Brain microvascular endothelial cell (primary cell): Measurements from ENCODE around the gene UXS1.

Experiments used
- DNase-seq: peaks from one replicate; pipeline ENCODE4 v3.0.0-alpha.2; 2020
- H3K27ac ChIP-seq: fragments of 250-450 bp; sonication (Bioruptor Pico); 2 replicates; pipeline ENCODE4 v1.5.1; 2020; ENCODE audit warnings: mild to moderate bottlenecking, moderate library complexity
- H3K27me3 ChIP-seq: fragments of 250-450 bp; sonication (Bioruptor Pico); replicated peaks from 2 replicates; pipeline ENCODE4 v1.5.1; 2020; ENCODE audit warnings: mild to moderate bottlenecking
- H3K36me3 ChIP-seq: fragments of 250-450 bp; sonication (Bioruptor Pico); replicated peaks from 2 replicates; pipeline ENCODE4 v1.5.1; 2020; ENCODE audit warnings: mild to moderate bottlenecking
- H3K4me3 ChIP-seq: 2 replicates; pipeline ENCODE4 v1.5.1; 2011; ENCODE audit warnings: low read depth, mild to moderate bottlenecking, control low read depth, low read length, moderate library complexity
- in situ Hi-C: cut with HindIII; loops from 2 replicates; pipeline ENCODE4 v1.10.0; 2017; ENCODE audit warnings: low sequenced_read_pairs, low pct_ligation_motif_present
- TF ChIP-seq, protein P1 (sequence below): IDR thresholded peaks from 2 replicates; pipeline ENCODE4 v1.5.1; 2011; ENCODE audit warnings: low read depth, mild to moderate bottlenecking, moderate library complexity, low read length, control low read depth, inconsistent platforms; ENCODE audit errors: missing control alignments

Gene UXS1

DNA sequence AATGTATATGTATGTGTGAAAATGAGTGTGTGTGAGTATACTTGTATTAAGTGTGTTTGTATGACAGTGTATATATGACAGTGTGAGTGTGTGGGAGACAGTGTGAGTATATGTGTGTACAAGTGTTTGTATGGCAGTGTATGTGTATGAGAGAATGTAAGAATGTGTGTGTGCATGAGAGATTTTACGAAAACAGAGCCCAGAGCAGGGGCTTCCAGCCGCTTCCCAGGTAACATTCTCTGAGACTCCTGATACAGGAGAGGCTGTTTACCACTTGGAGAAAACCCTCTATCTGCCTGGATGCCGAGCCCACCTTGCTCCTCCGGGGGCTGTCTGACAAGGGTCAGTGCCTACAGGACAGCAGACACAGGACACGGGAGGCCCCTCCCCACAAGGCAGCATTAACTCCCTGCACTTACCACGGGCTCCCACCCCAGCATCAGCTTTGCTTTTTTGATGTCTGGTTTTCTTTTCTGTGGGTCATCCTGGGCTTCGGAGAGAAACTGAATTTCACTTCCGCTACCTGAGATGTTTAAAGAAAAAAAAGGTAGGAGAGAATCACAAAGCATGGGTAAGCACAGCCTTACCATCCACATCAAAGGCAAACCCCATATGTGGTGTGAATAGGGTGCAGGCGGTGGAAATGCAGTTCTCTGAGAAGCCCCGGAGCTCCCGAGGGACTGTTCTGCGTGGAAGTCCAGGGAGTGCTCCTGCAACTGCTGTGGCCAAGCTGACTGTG, 97.6 kb downstream of the UXS1 start:
- DNase-seq = no peak
- H3K4me3 ChIP-seq = no peak overlapping the region
- H3K36me3 ChIP-seq = no peaks in the 10 kb centered on the region
- H3K27ac ChIP-seq = no peak overlapping the region
- H3K27me3 ChIP-seq = no peaks in the 10 kb centered on the region
- TF ChIP-seq, protein P1, sequence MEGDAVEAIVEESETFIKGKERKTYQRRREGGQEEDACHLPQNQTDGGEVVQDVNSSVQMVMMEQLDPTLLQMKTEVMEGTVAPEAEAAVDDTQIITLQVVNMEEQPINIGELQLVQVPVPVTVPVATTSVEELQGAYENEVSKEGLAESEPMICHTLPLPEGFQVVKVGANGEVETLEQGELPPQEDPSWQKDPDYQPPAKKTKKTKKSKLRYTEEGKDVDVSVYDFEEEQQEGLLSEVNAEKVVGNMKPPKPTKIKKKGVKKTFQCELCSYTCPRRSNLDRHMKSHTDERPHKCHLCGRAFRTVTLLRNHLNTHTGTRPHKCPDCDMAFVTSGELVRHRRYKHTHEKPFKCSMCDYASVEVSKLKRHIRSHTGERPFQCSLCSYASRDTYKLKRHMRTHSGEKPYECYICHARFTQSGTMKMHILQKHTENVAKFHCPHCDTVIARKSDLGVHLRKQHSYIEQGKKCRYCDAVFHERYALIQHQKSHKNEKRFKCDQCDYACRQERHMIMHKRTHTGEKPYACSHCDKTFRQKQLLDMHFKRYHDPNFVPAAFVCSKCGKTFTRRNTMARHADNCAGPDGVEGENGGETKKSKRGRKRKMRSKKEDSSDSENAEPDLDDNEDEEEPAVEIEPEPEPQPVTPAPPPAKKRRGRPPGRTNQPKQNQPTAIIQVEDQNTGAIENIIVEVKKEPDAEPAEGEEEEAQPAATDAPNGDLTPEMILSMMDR = no peak
- in situ Hi-C loops = no loop called here

DNA sequence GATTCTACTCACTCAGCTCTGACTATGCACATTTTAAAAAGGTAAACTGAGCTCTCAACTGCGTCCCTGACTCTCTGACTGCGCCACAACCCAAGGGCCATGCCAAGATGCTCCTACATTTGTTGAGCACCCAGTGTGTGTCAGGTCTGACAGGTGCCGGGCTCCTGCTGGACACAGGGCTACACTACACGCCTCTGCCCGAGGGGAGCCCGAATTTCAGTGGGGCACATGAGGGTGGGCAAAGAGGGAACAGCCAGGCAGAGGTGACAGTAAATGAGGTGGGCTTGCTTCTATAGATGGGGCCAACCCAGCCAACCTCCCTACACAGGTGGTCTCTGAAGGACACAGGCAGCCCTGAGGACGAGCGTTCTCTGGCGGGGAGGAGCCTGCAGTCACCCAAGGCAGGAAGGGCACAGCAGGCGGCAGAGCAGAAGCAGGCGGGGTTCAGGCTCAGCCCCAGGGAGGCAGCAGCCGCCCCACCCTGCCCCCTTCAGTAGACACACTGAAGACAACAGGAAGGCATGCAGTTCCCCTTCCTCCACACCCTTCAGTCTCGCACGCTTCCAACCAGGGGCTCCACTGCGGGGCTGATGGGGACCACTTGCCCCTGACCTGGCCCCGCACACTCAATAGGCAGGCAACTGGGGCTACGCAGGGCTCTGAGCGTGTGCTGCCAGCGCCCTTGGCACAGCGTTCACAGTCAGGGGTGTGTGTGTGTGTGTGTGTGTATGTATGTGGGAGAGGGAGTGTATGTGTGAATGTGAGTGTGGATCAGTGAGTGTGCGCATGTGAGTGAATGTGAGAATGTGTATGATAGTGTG, 98.4 kb downstream of the UXS1 start:
- TF ChIP-seq, protein P1 = no peak
- Histone ChIP-seq H3K4me3 (no peak overlapping the region), H3K27ac (no peak overlapping the region), H3K36me3 (no peaks in the 10 kb centered on the region), H3K27me3 (no peaks in the 10 kb centered on the region)
- no peak for DNase-seq
- in situ Hi-C loops = no loop called here

- H3K4me3 ChIP-seq = no peak overlapping the region
- H3K27me3 ChIP-seq = no peaks in the 10 kb centered on the region
- no peak overlapping the region for H3K27ac ChIP-seq
- TF ChIP-seq, protein P1 = no peak
- DNase-seq = no peak
- in situ Hi-C loops = no loop called here
- H3K36me3 ChIP-seq = no peaks in the 10 kb centered on the region
These were observed 99.8 kb downstream of the UXS1 start for GRCh38 chr2:106094131-106094841.

GRCh38 chr2:106090916-106091618, 103.0 kb downstream of the UXS1 start:
- H3K36me3 ChIP-seq = no peaks in the 10 kb centered on the region
- in situ Hi-C loops = no loop called here
- DNase-seq = no peak
- no peak overlapping the region for H3K27ac ChIP-seq
- H3K27me3 ChIP-seq = no peaks in the 10 kb centered on the region
- no peak overlapping the region for H3K4me3 ChIP-seq
- TF ChIP-seq, protein P1 = no peak

DNA sequence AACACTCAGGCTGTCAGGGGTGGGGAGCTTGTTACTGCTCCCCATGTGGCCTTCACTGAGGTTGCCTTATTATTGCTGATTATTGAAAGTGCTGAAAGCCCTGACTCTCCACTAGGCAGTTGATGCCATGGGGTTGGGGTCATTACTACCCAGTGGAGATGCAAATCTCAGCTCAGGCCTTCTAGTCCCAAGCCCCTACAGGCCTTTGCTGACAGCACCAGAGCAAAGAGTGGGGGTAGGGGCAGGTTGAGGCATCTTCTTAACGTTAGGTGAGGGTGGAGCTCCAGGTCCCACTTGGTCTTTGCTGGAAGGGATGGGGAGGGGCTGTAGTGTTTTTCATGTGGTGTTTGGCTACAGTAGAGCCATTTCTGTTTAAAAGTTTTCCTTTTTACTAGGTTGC, 104.5 kb downstream of the UXS1 start:
- H3K4me3 ChIP-seq = no peak overlapping the region
- TF ChIP-seq, protein P1 = no peak
- no peak overlapping the region for H3K27ac ChIP-seq
- in situ Hi-C loops = no loop called here
- H3K36me3 ChIP-seq = no peaks in the 10 kb centered on the region
- DNase-seq = no peak
- H3K27me3 ChIP-seq = no peaks in the 10 kb centered on the region
